Measurements from ENCODE around the gene NUAK2.

Gene NUAK2

GRCh38 chr1:205329719-205330118 is 8.2 kb upstream of the NUAK2 start:
- H3K4me3 ChIP-seq (ENCODE audit: low read depth, low read length) = no peak overlapping the region
- no peak for TF ChIP-seq CTCF (IDR thresholded peaks at IDR 0.05; ENCODE audit: borderline replicate concordance, insufficient read depth, low read depth, low read length)

- H3K4me3 ChIP-seq (ENCODE audit: low read depth, low read length) = no peak overlapping the region
- TF ChIP-seq CTCF (IDR thresholded peaks at IDR 0.05; ENCODE audit: borderline replicate concordance, insufficient read depth, low read depth, low read length) = no peak
Observed at GRCh38 chr1:205328476-205328875, 6.9 kb upstream of the NUAK2 start.

- H3K4me3 ChIP-seq (ENCODE audit: low read depth, low read length) = no peak overlapping the region
- TF ChIP-seq CTCF (IDR thresholded peaks at IDR 0.05; ENCODE audit: borderline replicate concordance, insufficient read depth, low read depth, low read length) = no peak
Observed at GRCh38 chr1:205326812-205327466, 5.4 kb upstream of the NUAK2 start.

- peak; percentile 76 for TF ChIP-seq CTCF (IDR thresholded peaks at IDR 0.05; ENCODE audit: borderline replicate concordance, insufficient read depth, low read depth, low read length)
- H3K4me3 ChIP-seq (ENCODE audit: low read depth, low read length) = no peak overlapping the region
Observed at GRCh38 chr1:205325334-205325884, 3.9 kb upstream of the NUAK2 start.

GRCh38 chr1:205324781-205325180 is 3.2 kb upstream of the NUAK2 start:
- no peak for TF ChIP-seq CTCF (IDR thresholded peaks at IDR 0.05; ENCODE audit: borderline replicate concordance, insufficient read depth, low read depth, low read length)
- no peak overlapping the region for H3K4me3 ChIP-seq (ENCODE audit: low read depth, low read length)

GRCh38 chr1:205323794-205324193 is 2.2 kb upstream of the NUAK2 start:
- no peak overlapping the region for H3K4me3 ChIP-seq (ENCODE audit: low read depth, low read length)
- no peak for TF ChIP-seq CTCF (IDR thresholded peaks at IDR 0.05; ENCODE audit: borderline replicate concordance, insufficient read depth, low read depth, low read length)

- no peak overlapping the region for H3K4me3 ChIP-seq (ENCODE audit: low read depth, low read length)
- TF ChIP-seq CTCF (IDR thresholded peaks at IDR 0.05; ENCODE audit: borderline replicate concordance, insufficient read depth, low read depth, low read length) = no peak
Observed at GRCh38 chr1:205321959-205322283, 376 bp upstream of the NUAK2 start.
